ENCODE data around the gene NRXN3. TPM values are rescaled to one million over a fixed set of nuclear protein-coding genes. Genes with fewer than 3 reads are reported as not detected.

NRXN3 gene
- total RNA-seq, 2 donors from 2014 or later: 1.2 to 7.8 TPM

GRCh38 chr14:78946949-78947348, 776.8 kb downstream of the NRXN3 start:
- no peak for TF ChIP-seq CTCF (IDR thresholded peaks at IDR 0.05)
- no peaks in the 10 kb centered on the region for H3K4me1 ChIP-seq
- intact Hi-C loops (cut with DNase I): no loop called here
- H3K27ac ChIP-seq: no peak overlapping the region
- no peaks in the 10 kb centered on the region for H3K27me3 ChIP-seq
- H3K36me3 ChIP-seq: no peaks in the 10 kb centered on the region
- no peak overlapping the region for H3K4me3 ChIP-seq
- DNase-seq: no peak
- no peaks in the 10 kb centered on the region for H3K9me3 ChIP-seq
- H3K9ac ChIP-seq (ENCODE audit: low read depth in 2 of 2, low read length in 2 of 2): no peak overlapping the region

GRCh38 chr14:78947681-78948080, 777.5 kb downstream of the NRXN3 start:
- Histone ChIP-seq H3K36me3 (no peaks in the 10 kb centered on the region), H3K9ac (ENCODE audit: low read depth in 2 of 2, low read length in 2 of 2) (no peak overlapping the region), H3K4me3 (no peak overlapping the region), H3K9me3 (no peaks in the 10 kb centered on the region), H3K4me1 (no peaks in the 10 kb centered on the region), H3K27me3 (no peaks in the 10 kb centered on the region), H3K27ac (no peak overlapping the region)
- intact Hi-C loops (cut with DNase I): no loop called here
- TF ChIP-seq CTCF (IDR thresholded peaks at IDR 0.05): no peak
- no peak for DNase-seq

GRCh38 chr14:78950649-78951048, 780.5 kb downstream of the NRXN3 start:
- Histone ChIP-seq H3K9ac (ENCODE audit: low read depth in 2 of 2, low read length in 2 of 2) (no peak overlapping the region), H3K27ac (no peak overlapping the region), H3K36me3 (no peaks in the 10 kb centered on the region), H3K9me3 (no peaks in the 10 kb centered on the region), H3K27me3 (no peaks in the 10 kb centered on the region), H3K4me1 (no peaks in the 10 kb centered on the region), H3K4me3 (no peak overlapping the region)
- DNase-seq: no peak
- intact Hi-C loops (cut with DNase I): no loop called here
- no peak for TF ChIP-seq CTCF (IDR thresholded peaks at IDR 0.05)

- Histone ChIP-seq H3K4me1 (no peaks in the 10 kb centered on the region), H3K36me3 (no peaks in the 10 kb centered on the region), H3K27ac (no peak overlapping the region), H3K4me3 (no peak overlapping the region), H3K9ac (ENCODE audit: low read depth in 2 of 2, low read length in 2 of 2) (no peak overlapping the region), H3K27me3 (no peaks in the 10 kb centered on the region), H3K9me3 (no peaks in the 10 kb centered on the region)
- TF ChIP-seq CTCF (IDR thresholded peaks at IDR 0.05): no peak
- intact Hi-C loops (cut with DNase I): no loop called here
- DNase-seq: no peak
These were observed 781.4 kb downstream of the NRXN3 start for GRCh38 chr14:78951602-78952001.

GRCh38 chr14:78959674-78960264, 789.6 kb downstream of the NRXN3 start:
- no peaks in the 10 kb centered on the region for H3K9me3 ChIP-seq
- H3K27me3 ChIP-seq: no peaks in the 10 kb centered on the region
- no peak overlapping the region for H3K4me3 ChIP-seq
- DNase-seq: peak; percentile 68
- H3K36me3 ChIP-seq: no peaks in the 10 kb centered on the region
- no peaks in the 10 kb centered on the region for H3K4me1 ChIP-seq
- intact Hi-C loops (cut with DNase I): no loop called here
- peak; percentile 77 for TF ChIP-seq CTCF (IDR thresholded peaks at IDR 0.05)
- no peak overlapping the region for H3K27ac ChIP-seq
- no peak overlapping the region for H3K9ac ChIP-seq (ENCODE audit: low read depth in 2 of 2, low read length in 2 of 2)

Measured in colonic mucosa (tissue), 4 donors.